GM10248 (cell line): ENCODE data around the gene CRYBB1.

Experiments
- CTCF ChIA-PET: fragments of 300-600 bp; sonication (Branson Sonifier 250); formaldehyde crosslinking; extraction: SDS; loops from one replicate; lab custom pipeline; 2021; ENCODE audit warnings: antibody characterized with exemption; lab: Yijun Ruan, JAX
- POLR2A ChIA-PET: fragments of 350-650 bp; sonication (Branson Sonifier 250); formaldehyde crosslinking; extraction: SDS; loops from one replicate; lab custom pipeline; 2020; ENCODE audit warnings: antibody characterized with exemption; lab: Yijun Ruan, JAX
- DNase-seq: peaks from one replicate; pipeline ENCODE4 v3.0.0; 2012; ENCODE audit errors: extremely low spot score
- TF ChIP-seq, protein P1 (sequence below): IDR thresholded peaks from 2 replicates; pipeline ENCODE4 v1.5.1; 2012; ENCODE audit warnings: mild to moderate bottlenecking, low read depth; ENCODE audit errors: extremely low read depth, missing control alignments, control extremely low read depth

CRYBB1 gene

DNA sequence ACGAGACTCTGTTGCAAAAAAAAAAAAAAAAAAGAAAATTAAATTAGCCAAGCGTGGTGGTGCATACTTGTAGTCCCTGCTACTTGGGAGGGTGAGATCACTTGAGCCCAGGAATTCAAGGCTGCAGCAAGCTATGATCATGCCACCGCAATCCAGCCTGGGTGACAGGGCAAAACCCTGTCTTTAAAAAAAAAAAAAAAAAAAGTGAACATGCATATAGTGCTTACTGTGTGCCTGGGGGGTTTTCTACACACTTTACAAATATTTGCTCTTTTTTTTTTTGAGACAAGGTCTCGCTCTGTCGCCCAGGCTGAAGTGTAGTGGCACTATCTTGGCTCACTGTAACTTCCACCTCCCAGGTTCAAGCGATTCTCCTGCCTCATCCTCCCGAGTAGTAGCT lies 40.7 kb downstream of the CRYBB1 start:
- ChIA-PET POLR2A (no interaction called here), CTCF (interaction anchor here (1.2 to 1.6 kb wide), 3 partner anchors 10 to 19 kb away, joined by 3 read pairs; no protein-coding TSS in a partner anchor)
- TF ChIP-seq, protein P1, sequence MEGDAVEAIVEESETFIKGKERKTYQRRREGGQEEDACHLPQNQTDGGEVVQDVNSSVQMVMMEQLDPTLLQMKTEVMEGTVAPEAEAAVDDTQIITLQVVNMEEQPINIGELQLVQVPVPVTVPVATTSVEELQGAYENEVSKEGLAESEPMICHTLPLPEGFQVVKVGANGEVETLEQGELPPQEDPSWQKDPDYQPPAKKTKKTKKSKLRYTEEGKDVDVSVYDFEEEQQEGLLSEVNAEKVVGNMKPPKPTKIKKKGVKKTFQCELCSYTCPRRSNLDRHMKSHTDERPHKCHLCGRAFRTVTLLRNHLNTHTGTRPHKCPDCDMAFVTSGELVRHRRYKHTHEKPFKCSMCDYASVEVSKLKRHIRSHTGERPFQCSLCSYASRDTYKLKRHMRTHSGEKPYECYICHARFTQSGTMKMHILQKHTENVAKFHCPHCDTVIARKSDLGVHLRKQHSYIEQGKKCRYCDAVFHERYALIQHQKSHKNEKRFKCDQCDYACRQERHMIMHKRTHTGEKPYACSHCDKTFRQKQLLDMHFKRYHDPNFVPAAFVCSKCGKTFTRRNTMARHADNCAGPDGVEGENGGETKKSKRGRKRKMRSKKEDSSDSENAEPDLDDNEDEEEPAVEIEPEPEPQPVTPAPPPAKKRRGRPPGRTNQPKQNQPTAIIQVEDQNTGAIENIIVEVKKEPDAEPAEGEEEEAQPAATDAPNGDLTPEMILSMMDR, result no peak
- DNase-seq, result no peak

DNA sequence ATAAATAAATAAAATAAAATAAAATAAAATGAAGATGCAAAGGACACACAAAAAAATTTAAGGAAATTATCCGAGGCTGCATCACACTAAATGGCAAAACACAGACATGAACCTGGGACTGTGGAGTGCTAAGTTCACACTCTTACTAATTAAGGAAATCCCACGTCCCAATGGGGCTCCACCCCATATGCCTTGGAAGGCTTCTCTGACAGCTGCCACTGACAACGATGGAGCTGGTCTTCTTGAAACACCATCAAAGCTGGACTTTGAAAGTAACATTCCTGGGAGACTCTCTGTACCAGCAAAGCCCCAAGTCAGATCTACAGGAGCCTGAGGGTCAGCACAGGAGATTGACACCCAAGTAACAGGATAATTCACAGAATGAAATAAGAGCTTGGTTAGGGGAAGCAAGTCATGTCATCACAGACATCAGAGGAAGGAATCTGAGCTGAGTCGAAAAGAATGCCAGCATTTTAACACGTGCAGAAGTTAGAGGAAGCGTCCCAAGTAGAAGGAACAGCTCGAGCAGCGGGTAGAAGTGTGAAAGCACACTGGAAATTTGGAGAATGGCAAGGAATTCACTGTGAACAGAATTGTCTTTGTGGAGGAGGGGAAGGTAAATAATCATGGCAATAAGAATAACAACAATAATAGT lies 41.7 kb downstream of the CRYBB1 start:
- TF ChIP-seq, protein P1, result no peak
- POLR2A ChIA-PET, result no interaction called here
- DNase-seq, result no peak
- CTCF ChIA-PET, result interaction anchor here (1.2 to 1.6 kb wide), 3 partner anchors 11 to 20 kb away, joined by 3 read pairs; no protein-coding TSS in a partner anchor

DNA sequence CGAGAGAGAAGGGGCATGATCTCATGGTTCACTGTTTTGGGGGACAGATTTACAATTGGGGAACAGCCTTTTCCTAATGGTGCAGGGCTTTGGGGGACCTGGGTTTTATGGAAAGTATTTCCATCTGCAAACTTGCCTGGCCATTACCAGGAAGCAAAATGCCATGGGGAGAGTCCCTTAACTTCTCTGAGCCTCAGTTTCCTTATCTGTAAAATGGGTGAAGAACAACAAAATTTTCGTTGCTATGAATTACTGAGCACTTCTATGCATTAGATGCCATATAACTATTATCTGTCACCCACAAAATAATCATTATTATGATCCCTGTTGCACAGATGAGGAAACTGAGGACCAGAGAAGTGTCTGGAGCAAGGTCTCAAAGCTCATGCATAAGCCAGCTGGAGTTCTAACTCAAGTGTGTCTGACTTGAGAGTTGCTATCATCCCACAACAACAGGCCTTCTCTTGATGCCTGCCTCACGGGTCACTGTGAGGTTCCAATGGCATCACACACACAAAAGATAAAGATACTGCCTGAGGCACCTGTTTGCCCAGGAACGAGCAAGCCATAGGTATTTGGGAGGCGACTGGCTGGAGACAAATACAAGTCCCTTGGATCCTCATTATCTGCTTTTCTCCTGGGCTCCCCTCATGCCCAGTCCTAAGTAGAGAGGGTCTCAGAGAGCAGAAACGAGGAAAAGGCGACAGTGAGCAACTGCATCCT lies 43.7 kb downstream of the CRYBB1 start:
- ChIA-PET CTCF (interaction anchor here (2.0 kb wide), 1 partner anchor 10 kb away, joined by 6 read pairs; no protein-coding TSS in a partner anchor), POLR2A (no interaction called here)
- TF ChIP-seq, protein P1, result no peak
- DNase-seq, result no peak

DNA sequence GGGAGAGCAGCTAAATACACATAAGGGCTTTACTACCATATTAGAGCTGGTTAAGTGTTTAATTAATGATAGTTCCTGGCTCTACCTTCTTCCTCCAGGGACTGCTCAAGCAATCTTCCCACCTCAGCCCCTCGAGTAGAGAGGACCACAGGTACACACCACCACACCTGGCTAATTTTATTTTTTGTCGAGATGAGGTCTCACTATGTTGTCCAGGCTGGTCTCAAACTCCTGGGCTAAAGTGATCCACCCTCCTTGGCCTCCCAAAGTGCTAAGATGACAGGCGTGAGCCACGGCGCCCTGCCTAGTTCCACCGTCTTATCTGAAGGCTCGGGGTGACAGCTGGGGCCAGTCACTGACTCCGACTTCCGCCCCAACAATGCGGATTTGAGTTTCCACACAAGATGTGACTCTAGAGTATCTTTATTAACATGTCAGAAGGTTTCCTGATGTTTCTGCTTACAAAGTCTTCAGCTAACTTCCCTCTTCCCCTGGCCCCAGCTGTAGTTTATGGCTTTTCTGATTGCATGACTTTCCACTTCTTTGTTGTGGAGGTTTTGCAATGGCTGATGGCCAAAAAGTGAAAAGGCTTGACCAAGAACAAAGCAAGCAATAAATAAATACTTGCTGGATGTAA lies 44.7 kb downstream of the CRYBB1 start:
- POLR2A ChIA-PET, result no interaction called here
- TF ChIP-seq, protein P1, result no peak
- CTCF ChIA-PET, result interaction anchor here (1.3 to 2.0 kb wide), 2 partner anchors 9 to 10 kb away, joined by 4 to 6 read pairs; no protein-coding TSS in a partner anchor
- DNase-seq, result no peak

DNA sequence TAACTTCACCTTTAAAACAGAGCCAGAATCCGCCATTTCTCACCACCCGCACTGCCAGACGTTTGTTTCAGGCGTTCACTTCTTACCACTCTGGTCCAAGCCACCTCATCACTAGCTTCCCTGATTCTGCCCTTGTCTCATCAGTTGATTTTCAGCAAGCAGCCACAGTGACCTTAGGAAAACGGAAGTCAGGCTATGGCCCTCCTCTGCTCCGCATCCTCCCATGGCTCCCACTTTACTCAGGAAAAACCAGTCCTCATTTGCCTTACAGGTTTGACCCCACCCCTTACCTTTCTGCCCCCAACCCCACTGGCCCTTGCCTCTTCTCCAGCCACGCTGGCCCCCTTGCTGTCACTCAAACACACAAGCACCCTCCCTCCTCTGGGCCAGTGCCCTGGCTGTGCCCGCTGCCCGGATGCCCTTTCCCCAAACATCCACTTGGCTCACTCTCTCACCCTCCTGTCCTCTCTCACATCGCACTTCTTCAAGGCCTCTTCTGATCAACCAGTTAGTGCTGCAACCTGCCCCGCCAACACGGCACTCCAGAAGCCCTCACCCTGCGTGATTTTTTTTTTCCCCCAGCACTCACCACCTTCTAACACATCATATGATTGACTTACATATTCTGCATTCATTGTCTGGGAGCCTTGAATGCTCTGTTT lies 46.8 kb downstream of the CRYBB1 start:
- CTCF ChIA-PET, result no interaction called here
- no peak for DNase-seq
- TF ChIP-seq, protein P1, result no peak
- POLR2A ChIA-PET, result no interaction called here

DNA sequence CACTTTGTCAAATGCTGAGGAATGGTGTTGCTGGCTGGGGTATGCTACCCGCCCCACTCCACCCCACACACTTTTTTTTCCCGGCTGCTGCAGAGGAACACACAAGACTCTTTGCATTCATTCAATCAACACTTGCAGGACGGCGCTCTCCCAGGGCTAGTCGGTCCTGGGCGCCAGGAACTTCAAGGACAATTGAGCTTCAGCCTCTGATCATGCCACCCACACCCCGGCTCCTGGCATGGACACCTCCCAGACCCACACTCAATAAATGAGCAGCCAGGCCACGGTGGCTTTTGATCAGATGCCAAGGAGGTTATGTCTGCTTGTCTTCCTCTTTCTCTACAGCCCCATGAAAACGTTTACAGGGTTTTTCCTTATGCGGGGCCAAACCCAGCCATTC lies 47.7 kb downstream of the CRYBB1 start:
- CTCF ChIA-PET, result no interaction called here
- POLR2A ChIA-PET, result no interaction called here
- TF ChIP-seq, protein P1, result no peak
- no peak for DNase-seq
